Measurements from ENCODE around the gene DNAJC17. TPM values are rescaled to one million over a fixed set of nuclear protein-coding genes. Genes with fewer than 3 reads are reported as not detected.

The DNAJC17 gene
- total RNA-seq, 1 donor from 2014 or later = 49.3 TPM

GRCh38 chr15:40789999-40790398 is 17.3 kb downstream of the DNAJC17 start:
- Histone ChIP-seq H3K9me3 (ENCODE audit: low read depth) (no peaks in the 10 kb centered on the region), H3K9ac (no peak overlapping the region), H3K4me2 (no peak overlapping the region), H3K4me1 (peaks cover 21% of the 10 kb centered on the region), H2AFZ (replicated peaks) (no peak overlapping the region), H4K20me1 (ENCODE audit: low read depth) (peaks cover 23% of the 10 kb centered on the region), H3K36me3 (no peaks in the 10 kb centered on the region), H3F3A (ENCODE audit: low read depth) (peaks cover 9% of the 10 kb centered on the region), H3K27ac (peak overlapping the region; percentile 41), H3K4me3 (no peak overlapping the region), H3K27me3 (no peaks in the 10 kb centered on the region), H3K79me2 (ENCODE audit: low read depth) (no peaks in the 10 kb centered on the region)
- TF ChIP-seq CTCF (IDR thresholded peaks at IDR 0.05) (no peak), EZH2phosphoT487 (IDR thresholded peaks at IDR 0.05) (no peak), EZH2 (IDR thresholded peaks at IDR 0.05) (no peak)
- Mint-ChIP-seq H3K4me3 (no peak overlapping the region), H3K27me3 (ENCODE audit: insufficient read depth, low read depth) (peaks cover 2% of the 10 kb centered on the region), H3K9me3 (no peaks in the 10 kb centered on the region), H3K4me1 (peaks cover 12% of the 10 kb centered on the region), H3K36me3 (peaks cover 8% of the 10 kb centered on the region), H3K27ac (peak overlapping the region; percentile 65)
- DNase-seq (ENCODE audit: low spot score) = peak; percentile 43

- no peaks in the 10 kb centered on the region for H3K9me3 Mint-ChIP-seq
- Histone ChIP-seq H3K27me3 (no peaks in the 10 kb centered on the region), H2AFZ (replicated peaks) (no peak overlapping the region), H3K9ac (no peak overlapping the region), H3K4me2 (no peak overlapping the region), H3K79me2 (ENCODE audit: low read depth) (no peaks in the 10 kb centered on the region), H3K4me3 (no peak overlapping the region), H3F3A (ENCODE audit: low read depth) (peaks cover 9% of the 10 kb centered on the region), H4K20me1 (ENCODE audit: low read depth) (peaks cover 23% of the 10 kb centered on the region), H3K27ac (no peak overlapping the region), H3K9me3 (ENCODE audit: low read depth) (no peaks in the 10 kb centered on the region), H3K36me3 (no peaks in the 10 kb centered on the region), H3K4me1 (peaks cover 21% of the 10 kb centered on the region)
- H3K4me3 Mint-ChIP-seq = no peak overlapping the region
- H3K4me1 Mint-ChIP-seq = peaks cover 12% of the 10 kb centered on the region
- peak overlapping the region; percentile 6 for H3K27ac Mint-ChIP-seq
- no peak for TF ChIP-seq CTCF (IDR thresholded peaks at IDR 0.05)
- no peak for TF ChIP-seq EZH2phosphoT487 (IDR thresholded peaks at IDR 0.05)
- TF ChIP-seq EZH2 (IDR thresholded peaks at IDR 0.05) = no peak
- DNase-seq (ENCODE audit: low spot score) = no peak
- peaks cover 2% of the 10 kb centered on the region for H3K27me3 Mint-ChIP-seq (ENCODE audit: insufficient read depth, low read depth)
- peaks cover 11% of the 10 kb centered on the region for H3K36me3 Mint-ChIP-seq
Observed at GRCh38 chr15:40789119-40789518, 18.2 kb downstream of the DNAJC17 start.

GRCh38 chr15:40787991-40788390 is 19.3 kb downstream of the DNAJC17 start:
- H3K4me1 Mint-ChIP-seq = peaks cover 9% of the 10 kb centered on the region
- Histone ChIP-seq H3K4me1 (peaks cover 21% of the 10 kb centered on the region), H4K20me1 (ENCODE audit: low read depth) (peaks cover 23% of the 10 kb centered on the region), H3K27ac (no peak overlapping the region), H3K36me3 (no peaks in the 10 kb centered on the region), H3K4me2 (peak overlapping the region; percentile 10), H3K27me3 (no peaks in the 10 kb centered on the region), H3K9ac (no peak overlapping the region), H2AFZ (replicated peaks) (no peak overlapping the region), H3K4me3 (no peak overlapping the region), H3K9me3 (ENCODE audit: low read depth) (no peaks in the 10 kb centered on the region), H3K79me2 (ENCODE audit: low read depth) (no peaks in the 10 kb centered on the region), H3F3A (ENCODE audit: low read depth) (peaks cover 9% of the 10 kb centered on the region)
- peaks cover 2% of the 10 kb centered on the region for H3K27me3 Mint-ChIP-seq (ENCODE audit: insufficient read depth, low read depth)
- H3K4me3 Mint-ChIP-seq = no peak overlapping the region
- TF ChIP-seq EZH2 (IDR thresholded peaks at IDR 0.05) (no peak), CTCF (IDR thresholded peaks at IDR 0.05) (no peak), EZH2phosphoT487 (IDR thresholded peaks at IDR 0.05) (no peak)
- H3K36me3 Mint-ChIP-seq = peaks cover 7% of the 10 kb centered on the region
- no peak overlapping the region for H3K27ac Mint-ChIP-seq
- DNase-seq (ENCODE audit: low spot score) = peak; percentile 16
- no peaks in the 10 kb centered on the region for H3K9me3 Mint-ChIP-seq

Data from neural progenitor cell (in vitro differentiated cells).